Smooth muscle cell of the brain vasculature (primary cell): Measurements from ENCODE around the gene EVC2.
"Not testable (repeated sequence)": the region's sequence is repeated elsewhere in the genome, so short reads cannot be mapped to it uniquely, and the experiment has no call there.

Experiments used
- DNase-seq: peaks from one replicate; pipeline ENCODE4 v3.0.0-alpha.2; 2012; ENCODE audit warnings: low read depth, low spot score

EVC2 gene

DNA sequence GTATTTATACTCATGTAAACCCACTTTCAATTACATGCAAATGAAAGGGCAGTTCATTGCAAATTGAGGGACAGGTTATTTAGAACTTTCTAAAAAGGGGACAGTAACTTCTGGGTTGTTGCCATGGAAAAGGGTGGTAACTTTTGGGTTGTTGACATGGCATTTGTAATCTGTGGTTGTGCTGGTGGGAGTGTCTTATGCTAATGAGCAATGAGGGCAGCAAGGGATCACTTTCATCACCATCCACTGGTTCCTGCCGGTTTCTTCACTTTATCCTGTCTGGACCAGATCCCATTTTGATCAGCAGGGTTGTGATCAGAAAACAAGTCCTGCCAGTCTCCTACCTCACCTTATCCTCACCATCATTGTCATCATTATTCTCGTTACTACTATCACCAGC is 34.6 kb upstream of the EVC2 start:
- DNase-seq = no peak

DNA sequence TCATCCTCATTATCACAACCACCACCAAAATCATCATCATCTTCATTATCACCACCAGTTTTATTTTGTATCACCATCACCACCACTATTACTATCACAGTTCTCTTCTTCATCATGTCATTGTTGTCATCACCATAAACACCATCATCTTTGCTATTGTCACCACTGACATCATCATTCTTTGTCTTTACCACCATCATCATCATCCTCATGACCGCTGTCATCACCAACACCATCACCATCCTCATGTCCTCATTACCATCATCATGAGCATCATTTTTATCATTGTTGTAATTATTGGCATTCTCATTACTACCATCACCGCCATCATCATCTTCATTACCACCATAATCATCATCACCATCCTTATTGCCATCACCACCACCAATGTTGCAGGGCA is 34.0 kb upstream of the EVC2 start:
- no peak for DNase-seq

DNA sequence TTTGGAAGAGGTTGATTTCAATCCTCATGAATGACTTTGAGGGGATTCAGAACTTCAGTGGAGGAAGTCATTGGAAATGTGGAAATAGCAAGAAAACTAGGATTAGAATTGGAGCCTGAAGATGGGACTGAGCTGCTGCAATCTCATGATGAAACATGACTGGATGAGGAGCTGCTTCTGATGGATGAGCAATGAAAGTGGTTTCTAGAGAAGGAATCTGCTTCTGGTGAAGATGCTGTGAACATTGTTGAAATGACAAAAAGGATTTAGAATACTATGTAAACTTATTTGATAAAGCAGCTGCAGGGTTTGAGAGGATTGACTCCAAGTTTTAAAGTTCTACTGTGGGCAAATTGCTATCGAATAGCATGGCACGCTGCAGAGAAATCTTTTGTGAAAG is 29.7 kb upstream of the EVC2 start:
- no peak for DNase-seq

DNA sequence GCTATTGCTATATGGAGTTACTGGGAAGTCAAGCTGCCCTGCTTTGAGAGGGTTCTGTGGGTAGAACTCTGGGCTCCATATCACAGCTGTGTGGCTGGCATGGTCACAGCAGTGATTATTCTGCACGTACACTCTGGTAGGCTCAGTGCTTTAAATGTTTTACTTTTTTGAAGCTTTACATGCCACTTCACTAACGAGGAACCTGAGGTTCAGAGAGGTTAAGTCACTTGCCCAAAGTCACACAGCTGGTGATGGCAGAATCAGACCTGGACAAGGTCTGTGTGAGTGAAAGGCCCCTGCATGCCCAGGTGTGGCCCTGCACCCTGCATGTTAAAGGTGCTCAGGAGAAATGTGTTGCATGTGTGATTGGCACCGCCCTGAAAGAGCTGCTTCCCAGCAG is 27.1 kb upstream of the EVC2 start:
- DNase-seq = no peak

DNA sequence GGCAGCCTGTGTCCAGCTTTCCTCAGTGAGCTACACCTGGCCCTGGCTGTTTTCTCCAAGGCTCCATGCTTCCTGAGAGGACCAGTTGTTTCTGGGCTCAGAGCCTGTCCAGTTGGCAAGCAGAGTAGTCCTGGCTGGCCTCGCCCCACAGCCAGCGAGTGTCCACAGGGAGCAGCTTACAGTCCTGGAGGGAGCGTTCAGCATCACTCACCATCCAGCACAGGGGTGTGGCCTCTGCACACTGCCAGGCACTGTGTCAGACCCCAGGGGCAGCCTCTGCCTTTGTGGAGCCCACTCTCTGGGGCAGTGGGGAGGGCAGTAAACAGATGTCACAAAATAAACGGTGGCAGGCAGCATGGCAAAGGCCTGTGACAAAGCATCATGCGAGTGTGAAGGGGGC is 26.5 kb upstream of the EVC2 start:
- DNase-seq = no peak

DNA sequence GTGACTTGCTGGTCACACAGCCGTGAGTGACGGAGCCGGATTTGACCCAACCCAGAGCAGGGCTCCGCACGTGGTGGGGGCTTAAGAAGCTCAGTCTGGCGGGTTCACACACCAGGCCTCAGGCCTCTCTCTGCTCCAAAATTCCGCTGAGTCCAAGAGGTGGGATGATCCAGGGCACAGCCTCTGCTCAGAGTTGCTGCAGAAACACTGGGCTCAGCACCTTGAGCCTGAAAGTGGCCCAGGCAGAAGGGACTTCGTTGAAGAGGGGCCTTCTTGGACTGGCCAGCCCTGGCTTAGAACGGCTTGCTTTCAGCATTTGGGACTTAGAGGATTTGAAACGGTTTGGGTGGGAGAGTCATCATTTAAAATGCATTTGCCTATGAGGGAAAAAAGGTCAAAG is 23.8 kb upstream of the EVC2 start:
- DNase-seq = no peak

DNA sequence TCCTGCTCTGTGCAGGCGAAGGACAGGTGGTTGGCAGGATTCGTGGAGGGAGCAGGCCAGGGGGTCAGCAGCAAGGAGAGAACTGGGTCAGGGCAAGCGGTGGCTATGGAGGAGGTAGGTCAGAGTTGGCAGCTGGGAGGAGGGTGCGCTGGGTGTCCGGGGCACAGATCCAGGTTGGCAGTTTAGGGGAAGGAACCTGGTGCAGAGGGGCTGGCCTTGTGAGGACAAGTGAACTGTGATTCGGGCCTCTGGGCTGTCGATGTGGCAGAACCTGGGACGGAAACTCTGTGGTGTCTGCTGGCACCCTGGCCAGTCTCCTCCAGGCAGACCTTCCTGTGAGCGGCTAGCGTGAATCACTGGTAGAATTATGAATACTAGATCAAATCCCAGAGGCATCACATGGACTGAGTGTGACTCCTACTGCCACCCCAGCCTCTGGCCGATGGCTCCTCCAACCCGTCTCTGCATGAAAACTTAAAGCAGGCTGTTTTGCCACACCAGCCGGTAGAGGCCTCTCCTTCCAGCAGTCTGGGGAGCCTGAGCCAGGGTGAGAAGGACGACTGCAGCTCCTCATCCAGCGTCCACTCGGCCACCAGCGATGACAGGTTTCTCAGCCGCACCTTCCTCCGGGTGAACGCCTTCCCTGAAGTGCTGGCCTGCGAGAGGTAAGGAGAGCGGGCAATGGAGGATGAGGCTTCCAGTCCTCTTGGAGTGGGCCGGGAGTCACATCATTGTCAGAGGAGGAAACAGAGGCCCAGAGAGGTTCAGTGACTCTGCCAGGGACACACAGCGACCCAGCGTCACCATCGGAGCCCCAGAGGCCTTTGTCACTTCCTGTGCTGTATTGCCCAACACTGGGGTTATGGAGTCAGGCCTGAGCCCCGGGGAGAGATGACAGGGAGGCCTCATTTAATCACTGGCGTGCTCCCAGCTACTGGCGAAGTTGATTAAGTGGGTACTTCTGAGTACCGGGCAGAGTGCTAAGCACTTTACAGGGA is 22.9 kb upstream of the EVC2 start:
- DNase-seq = no peak

DNA sequence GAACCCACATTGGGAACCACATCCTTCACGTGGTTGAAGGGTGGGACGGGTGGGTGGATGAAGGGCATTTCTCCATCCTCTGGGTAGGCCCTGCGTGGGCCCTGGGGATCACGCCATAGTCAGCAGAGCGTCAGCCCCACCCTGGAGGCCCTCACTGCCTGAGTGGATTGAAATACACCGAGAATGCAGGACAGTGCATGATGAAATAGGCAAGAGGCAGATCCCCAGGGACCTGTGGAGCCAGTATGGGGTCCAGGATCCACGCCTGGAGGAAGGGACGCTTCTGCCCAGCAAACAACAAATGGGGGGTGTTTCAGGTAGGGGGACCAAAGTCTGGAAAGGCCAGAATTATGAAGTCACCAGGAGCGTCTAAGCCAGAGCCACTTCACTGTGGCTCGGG is 22.1 kb upstream of the EVC2 start:
- DNase-seq = no peak

DNA sequence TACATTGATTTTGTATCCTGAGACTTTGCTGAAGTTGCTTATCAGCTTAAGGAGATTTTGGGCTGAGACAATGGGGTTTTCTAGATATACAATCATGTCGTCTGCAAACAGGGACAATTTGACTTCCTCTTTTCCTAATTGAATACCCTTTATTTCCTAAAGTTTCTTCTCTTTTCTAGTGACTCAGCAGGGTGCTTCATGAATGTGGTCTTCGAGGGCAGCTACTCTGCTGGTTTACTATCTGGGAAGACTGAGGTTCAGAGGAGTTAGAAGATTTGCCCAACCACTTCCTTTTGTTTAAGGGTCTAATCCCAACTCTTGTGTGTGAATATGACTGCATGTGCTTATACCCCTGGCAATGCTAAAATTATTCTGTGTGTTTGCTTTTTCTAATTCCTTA is 20.1 kb upstream of the EVC2 start:
- DNase-seq = not testable (repeated sequence)

DNA sequence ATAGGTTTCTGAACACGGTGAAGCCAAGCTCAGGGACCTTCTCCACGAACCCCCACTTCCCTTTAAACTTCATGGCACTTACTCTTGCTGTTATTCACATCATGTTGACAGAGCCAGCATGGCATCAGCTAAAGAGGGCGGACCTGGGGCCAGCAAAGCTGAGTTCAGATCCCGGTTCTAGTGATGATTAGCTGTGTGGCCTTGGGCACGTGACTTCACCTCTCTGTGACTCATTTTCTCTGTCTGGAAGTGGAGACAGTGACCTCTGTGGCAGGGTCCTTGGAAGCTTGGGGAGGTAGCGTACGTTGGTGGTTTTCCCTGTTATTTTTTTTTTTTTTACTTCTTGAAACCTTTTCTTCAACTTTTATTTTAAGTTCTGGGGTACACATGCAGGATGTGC is 16.0 kb upstream of the EVC2 start:
- DNase-seq = no peak

DNA sequence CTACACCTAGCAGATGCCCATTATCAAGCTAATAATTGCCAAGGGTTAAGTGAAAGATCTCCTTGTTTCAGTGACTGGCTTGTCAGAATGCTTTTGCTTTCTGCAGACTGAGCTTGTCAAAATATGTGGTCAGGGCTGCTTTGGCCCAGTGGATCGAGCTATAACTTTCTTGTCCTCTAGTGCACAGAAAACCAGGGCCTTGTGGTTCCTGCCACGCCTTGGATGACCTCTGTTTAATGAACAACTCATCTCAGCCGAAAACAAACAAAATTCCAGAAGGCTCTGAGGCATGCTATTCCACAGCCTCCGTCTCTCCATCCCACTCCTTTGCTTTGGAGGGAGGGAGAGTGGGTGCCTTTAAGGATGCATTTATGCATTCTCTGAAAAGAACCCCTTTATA is 14.0 kb upstream of the EVC2 start:
- DNase-seq = no peak

DNA sequence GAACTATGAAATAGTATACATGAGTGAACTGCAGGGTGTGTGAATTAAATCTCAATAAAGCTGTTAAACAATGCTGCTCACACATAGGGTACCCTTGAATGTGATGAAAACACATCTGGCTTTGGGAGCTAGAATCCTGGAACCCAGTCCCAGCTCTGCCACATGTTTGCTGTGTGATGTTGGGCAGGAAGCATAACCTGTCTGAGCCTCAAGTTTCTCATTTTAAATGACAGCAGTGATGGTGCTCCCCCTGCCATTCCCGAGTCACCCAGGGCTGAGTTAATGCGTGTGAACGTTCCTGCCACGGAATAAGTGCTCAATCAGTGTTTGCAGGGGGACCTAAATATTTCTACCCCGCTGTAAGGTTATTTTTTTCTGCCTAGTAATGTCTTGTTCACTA is 13.6 kb upstream of the EVC2 start:
- no peak for DNase-seq

DNA sequence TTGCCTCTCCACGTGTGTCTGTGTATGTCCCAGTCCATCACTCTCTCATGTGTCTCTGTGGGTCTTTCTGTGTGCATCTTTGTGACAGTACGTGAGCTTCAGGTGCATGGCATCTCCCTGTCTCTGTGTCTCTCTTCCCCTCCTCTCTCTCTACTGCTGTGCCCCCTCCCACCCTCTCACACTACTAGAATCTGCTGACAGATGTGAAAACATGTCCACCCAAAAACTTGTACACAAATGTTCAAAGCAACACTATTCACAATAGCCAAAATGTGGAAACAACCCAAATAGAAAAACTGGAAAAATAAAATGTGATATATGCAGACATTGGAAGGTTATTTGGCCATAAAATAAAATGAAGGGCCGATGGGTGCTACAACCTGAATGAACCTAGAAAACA is 12.6 kb upstream of the EVC2 start:
- DNase-seq = no peak

DNA sequence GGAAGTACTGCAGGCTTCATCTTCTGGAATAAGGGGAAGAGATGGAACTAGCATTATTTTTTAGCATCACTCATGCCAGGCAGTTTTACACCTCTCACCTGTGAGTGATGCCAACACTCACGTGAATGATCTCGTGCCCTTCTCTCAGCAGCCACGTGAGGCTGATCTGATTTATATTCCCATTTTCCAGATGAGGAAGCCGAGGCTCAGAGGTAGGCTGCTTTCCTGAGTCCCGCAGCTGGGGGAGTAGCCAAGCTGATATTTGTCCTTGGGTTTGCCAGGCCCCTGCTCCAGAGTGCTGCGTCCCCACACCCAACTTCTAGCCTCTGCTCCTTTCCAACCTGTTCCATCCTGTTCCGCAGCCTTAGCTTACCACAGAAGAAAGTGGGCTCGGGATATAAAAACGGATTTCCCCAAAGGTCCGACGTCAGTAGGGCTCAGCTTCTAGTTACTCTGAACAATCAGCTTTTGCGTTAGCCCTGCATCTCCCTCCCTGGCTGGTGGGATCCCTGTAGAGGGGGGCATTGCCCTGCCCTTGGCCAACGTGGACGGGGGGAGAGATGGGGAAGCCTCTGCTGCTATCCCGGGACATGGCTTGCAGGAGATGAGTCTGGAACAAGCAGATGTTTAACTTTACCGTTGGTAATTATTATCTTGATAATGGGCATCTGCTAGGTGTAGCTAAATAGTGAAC is 11.9 kb upstream of the EVC2 start:
- DNase-seq = no peak

DNA sequence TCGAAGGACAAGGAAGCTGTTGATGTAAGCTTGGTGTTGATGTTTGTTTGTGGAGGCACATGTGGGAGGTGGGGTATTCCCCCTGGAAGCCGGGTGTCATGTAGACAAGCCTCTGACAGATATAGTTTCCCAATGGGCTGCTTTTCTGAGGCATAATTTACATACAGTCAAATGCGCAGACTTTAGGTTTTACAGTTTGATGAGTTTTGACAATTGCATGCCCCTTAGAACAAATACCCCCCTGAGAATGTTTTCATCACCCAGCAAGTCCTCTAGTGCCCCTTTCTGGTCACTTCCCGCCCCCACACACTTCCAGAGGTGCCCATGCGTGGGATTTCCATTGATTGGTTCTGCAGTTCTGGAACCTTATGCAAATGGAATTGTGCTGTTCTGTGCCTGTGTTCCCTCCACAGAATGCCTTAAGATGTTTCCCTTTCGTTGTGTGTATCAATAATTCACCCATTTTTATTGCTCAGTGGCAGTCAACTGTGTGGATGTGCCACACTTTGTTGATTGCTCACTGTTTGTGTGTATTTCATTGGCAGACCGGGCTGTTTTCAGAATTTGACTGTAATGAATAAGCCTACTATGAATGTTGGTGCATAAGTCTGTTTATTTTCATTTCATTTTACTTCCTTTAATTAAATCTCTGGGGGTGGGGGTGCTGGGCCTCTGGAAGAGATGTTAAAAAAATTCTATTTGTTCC is 11.1 kb upstream of the EVC2 start:
- no peak for DNase-seq

DNA sequence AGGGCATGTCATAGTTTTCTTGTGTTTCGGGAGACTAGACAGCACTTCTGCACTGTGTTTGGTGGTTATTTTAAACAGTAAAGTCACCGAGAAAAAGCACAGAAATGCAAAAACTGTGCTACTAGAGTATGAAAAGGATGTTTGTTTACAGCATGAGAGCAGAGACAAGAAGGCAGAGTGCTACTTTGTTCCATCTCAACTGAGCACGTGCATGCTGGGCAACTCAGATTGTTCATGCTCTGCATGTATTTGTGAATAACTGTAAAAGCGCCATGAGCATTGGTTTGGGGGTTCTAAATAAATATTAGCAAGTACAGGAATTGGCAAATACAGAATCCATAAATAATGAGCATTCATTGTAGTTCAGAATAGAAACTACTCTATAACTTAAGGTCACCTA is 10.1 kb upstream of the EVC2 start:
- DNase-seq = no peak

DNA sequence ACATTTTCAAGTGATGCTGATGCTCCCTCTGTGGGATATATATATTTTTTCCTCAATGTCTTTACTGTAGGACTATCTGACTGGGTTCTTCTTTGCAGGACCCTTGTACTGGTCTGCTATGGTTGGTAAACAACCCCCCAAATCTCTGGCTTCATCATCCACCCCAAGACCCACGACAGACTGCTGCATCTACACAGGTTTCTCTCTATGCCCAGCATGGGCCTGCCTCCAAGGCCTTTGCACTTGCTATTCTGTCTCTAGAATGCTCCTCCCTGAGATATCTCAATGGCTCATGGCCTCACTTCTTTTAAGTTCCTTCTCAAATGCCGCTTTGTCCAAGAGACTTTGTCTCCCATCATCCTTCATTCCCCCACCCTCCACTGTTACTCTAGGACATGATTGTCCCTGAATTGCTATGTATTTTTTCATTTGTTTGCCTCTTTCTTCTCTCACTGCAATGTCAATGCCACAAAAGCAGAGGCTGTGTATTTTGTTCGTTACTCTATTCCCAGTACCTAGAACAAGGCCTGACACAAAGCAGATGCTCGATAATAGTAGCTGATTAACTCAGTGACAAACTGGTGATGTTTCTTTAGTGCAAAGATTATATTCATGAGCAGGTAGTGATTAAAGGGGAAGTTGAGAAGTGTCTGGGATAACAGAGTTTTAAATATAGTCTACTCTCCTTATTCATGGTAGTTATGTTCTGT is 9.2 kb upstream of the EVC2 start:
- DNase-seq = no peak

DNA sequence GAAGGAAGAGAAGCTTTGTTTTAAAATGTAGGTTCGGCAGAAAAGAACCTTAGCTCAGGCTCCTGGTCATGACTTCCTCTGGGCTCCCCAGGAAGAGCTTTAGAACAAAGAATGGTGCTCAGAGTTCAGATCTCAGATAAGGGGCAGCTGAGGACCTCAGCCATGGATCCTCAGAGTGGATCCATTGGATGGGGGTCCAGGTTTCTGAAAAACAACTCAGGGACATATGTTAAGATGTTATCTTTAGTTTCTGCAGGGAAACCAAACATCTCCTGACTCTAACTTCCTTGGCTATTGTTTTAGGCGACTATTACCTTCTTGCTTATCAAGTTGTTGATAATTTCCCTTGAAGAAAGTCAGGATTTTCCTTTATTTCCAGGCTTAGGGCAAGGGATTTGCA is 8.0 kb upstream of the EVC2 start:
- no peak for DNase-seq

DNA sequence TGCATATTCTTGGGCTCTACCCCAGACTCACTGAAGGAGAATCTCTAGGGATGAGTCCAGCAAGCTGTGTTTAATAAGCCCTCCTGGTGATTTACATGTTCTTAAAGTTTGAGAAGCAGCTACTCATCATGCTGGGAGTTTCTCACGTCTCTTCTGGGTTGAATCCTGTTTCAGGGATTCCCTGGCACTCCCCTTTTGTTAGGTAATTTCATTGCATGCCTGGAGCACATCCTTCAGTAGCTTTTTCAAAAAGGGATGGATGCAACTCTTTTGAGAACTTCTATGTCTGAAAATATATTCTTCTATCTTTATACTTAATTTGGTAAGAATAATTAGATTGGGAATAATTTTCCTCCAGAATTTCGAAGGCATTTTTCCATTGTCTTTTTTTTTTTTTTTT is 7.0 kb upstream of the EVC2 start:
- DNase-seq = no peak

DNA sequence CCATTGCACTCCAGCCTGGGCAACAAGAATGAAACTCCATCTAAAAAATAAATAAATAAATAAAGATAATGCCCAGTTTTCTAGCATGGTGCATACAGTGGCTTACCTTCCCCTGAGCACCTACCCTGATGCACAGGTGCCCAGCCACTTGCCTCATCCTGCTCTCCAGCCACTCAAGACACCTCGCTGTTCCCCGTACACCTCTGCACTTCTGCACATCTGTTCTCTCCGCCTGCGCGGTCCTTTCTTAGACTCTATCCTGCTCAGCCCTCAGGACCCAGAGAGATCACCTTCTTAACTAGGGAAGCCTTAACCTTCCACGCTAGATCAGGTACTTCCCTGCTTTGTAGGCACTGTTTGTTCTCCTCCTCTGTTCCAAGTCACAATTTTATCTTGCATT is 5.5 kb upstream of the EVC2 start:
- no peak for DNase-seq

DNA sequence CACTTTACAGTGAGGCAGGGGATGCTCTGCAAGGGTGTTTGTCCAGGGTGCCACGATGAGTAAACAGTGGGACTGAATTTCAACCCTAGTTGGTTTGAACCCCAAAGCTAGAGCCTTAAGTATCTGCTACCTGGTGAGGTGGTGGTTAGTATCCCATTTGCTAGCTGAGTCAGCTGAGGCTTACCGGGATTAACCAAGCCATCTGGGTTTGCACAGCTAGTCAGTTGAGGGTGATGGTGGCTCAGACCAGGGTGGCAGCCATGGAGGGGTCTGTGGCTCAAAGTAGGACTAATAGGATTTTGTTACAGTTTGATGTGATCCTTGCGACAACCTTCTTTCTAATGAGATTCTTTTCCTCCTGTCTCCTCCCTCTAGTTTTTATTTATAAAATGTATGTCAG is 4.6 kb upstream of the EVC2 start:
- DNase-seq = no peak

DNA sequence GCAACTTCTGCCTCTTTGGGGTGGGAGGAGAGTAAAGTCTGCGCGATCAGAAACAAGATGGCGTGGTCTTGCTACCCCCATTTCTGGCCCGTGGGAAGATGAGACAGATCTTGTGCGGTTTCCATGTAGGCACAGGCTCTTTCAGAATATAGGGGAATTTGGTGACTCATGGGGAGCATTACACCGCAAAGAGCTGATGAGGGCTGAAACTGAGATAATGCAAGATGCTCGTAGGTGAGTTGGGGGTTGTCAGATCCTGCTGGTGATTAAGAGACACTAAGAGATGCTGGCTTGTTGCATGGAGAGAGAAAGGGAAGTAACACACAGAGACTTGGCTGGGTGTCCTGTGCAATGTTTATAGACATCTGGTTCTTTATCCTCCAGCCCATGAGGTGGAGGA is 4.2 kb upstream of the EVC2 start:
- DNase-seq = no peak
